22Rv1 (cell line): ENCODE data around the gene APC2.
"Not testable (repeated sequence)": the region's sequence is repeated elsewhere in the genome, so short reads cannot be mapped to it uniquely, and the experiment has no call there.

Experiments
- H3K27ac ChIP-seq: fragments of 450-650 bp; 2 replicates; pipeline ENCODE4 v1.5.1; 2017
- CTCF ChIP-seq: fragments of 450-650 bp; IDR thresholded peaks from 2 replicates; pipeline ENCODE4 v1.5.1; 2017; ENCODE audit warnings: mild to moderate bottlenecking
- ZFX ChIP-seq: fragments of 450-650 bp; IDR thresholded peaks from 2 replicates; pipeline ENCODE4 v1.6.1; 2017; ENCODE audit warnings: antibody characterized with exemption, borderline replicate concordance

Gene APC2

GRCh38 chr19:1512671-1513498 is 63.0 kb downstream of the APC2 start, which contains the start of gene ADAMTSL5:
Gene ADAMTSL5, minus strand, starts transcription at chr19:1513019. Its CDS starts 2,076 bp downstream, at chr19:1510943.
- peak; percentile 66 for TF ChIP-seq CTCF
- no peak for TF ChIP-seq ZFX
- no peak within 1 kb of the TSS for H3K27ac ChIP-seq

GRCh38 chr19:1513499-1514294 is 63.8 kb downstream of the APC2 start:
- TF ChIP-seq ZFX (no peak), CTCF (peak; percentile 75)
- H3K27ac ChIP-seq = no peak overlapping the region

- no peak overlapping the region for H3K27ac ChIP-seq
- no peak for TF ChIP-seq CTCF
- no peak for TF ChIP-seq ZFX
Observed at GRCh38 chr19:1514295-1514661, 64.4 kb downstream of the APC2 start.

GRCh38 chr19:1514986-1515721 is 65.2 kb downstream of the APC2 start:
- no peak for TF ChIP-seq CTCF
- TF ChIP-seq ZFX = no peak
- no peak overlapping the region for H3K27ac ChIP-seq

- TF ChIP-seq CTCF = no peak
- no peak for TF ChIP-seq ZFX
- no peak overlapping the region for H3K27ac ChIP-seq
Observed at GRCh38 chr19:1516395-1516753, 66.5 kb downstream of the APC2 start.

- no peak overlapping the region for H3K27ac ChIP-seq
- TF ChIP-seq CTCF = no peak
- no peak for TF ChIP-seq ZFX
Observed at GRCh38 chr19:1518471-1518870, 68.5 kb downstream of the APC2 start.

GRCh38 chr19:1519802-1520201 is 69.9 kb downstream of the APC2 start:
- H3K27ac ChIP-seq = not testable (repeated sequence)
